Activated CD8-positive, alpha-beta memory T cell treated with anti-CD3 and anti-CD28 coated beads, Interleukin-2, amount 10 ng/mL, durations not matched to agents 7 days and 5 days (primary cell): ENCODE measurements around the gene DLGAP4. TPM values are rescaled to one million over a fixed set of nuclear protein-coding genes. Genes with fewer than 3 reads are reported as not detected.

Experiments
- total RNA-seq, 2 experiments: library from RNA; stranded (reverse); gene quantifications; one replicate each; pipeline ENCODE4 v1.2.3, GENCODE V29; 2021

Gene DLGAP4
- total RNA-seq, 2 experiments from 2014 or later, result 18.8 to 19.6 TPM

Other genes with a start within 250 kb of the DLGAP4 start
- gene EPB41L1, start 151.6 kb upstream of the DLGAP4 start, total RNA-seq, result under 1 TPM in 1 of 2 experiments, not detected in 1; 0.28 TPM
- 10 to 100 TPM; 18.9 to 23.9 TPM for gene AAR2, start 69.9 kb upstream of the DLGAP4 start, total RNA-seq
- under 1 TPM; 0.59 to 0.96 TPM for gene MYL9, start 235.2 kb downstream of the DLGAP4 start, total RNA-seq